SK-N-MC (cell line): ENCODE data around the gene TBC1D22B.

ENCODE experiments used
- DNase-seq: peaks from one replicate; pipeline ENCODE4 v3.0.0-alpha.2; 2011; ENCODE audit warnings: low read depth, low spot score
- H3K27ac ChIP-seq: fragments of 200-600 bp; sonication (generic); 2 replicates; pipeline ENCODE4 v1.5.1; 2016; ENCODE audit warnings: mixed run types
- H3K36me3 ChIP-seq: fragments of 200-600 bp; sonication (generic); 2 replicates; pipeline ENCODE4 v1.6.1; 2017; ENCODE audit warnings: antibody characterized with exemption, low read length, mixed read lengths; ENCODE audit not compliant: insufficient read depth
- H3K4me3 ChIP-seq: fragments of 200-600 bp; sonication (generic); 2 replicates; pipeline ENCODE4 v1.5.1; 2016
- H3K9ac ChIP-seq: fragments of 200-600 bp; sonication (generic); 2 replicates; pipeline ENCODE4 v1.8.0; 2017; ENCODE audit warnings: mixed run types, mixed read lengths; ENCODE audit not compliant: insufficient read length
- H3K9me3 ChIP-seq: fragments of 200-600 bp; sonication (generic); 2 replicates; pipeline ENCODE4 v1.6.1; 2017; ENCODE audit warnings: low read depth, mild to moderate bottlenecking, antibody characterized with exemption, low read length, moderate library complexity, mixed read lengths
- EZH2 ChIP-seq: fragments of 200-600 bp; sonication (generic); IDR thresholded peaks from one replicate; pipeline ENCODE4 v1.6.1; 2017; ENCODE audit warnings: antibody characterized with exemption
- FOXP2 ChIP-seq: optimal IDR thresholded peaks from 2 replicates; pipeline ENCODE3; 2011; ENCODE audit warnings: mild to moderate bottlenecking, moderate library complexity; ENCODE audit not compliant: insufficient read depth; ENCODE audit errors: extremely low read length, control extremely low read depth
- POLR2AphosphoS5 ChIP-seq: IDR thresholded peaks from 2 replicates; pipeline ENCODE4 v1.6.1; 2012; ENCODE audit warnings: mild to moderate bottlenecking, low read depth, low read length, borderline replicate concordance

The TBC1D22B gene

GRCh38 chr6:37257634-37258404, at the start of gene TBC1D22B, which contains the start of gene TMEM217:
Gene TBC1D22B, plus strand, starts transcription at chr6:37257772. Its CDS starts 146 bp downstream, at chr6:37257918.
Gene TMEM217, minus strand, starts transcription at chr6:37258144. Its CDS starts 39,114 bp downstream, at chr6:37219030.
- no peaks in the 10 kb centered on the region; the same call in 1 of the 2 replicates for H3K36me3 ChIP-seq
- no peaks in the 10 kb centered on the region for H3K9me3 ChIP-seq
- peak within 1 kb of the TSS; percentile 92 for H3K9ac ChIP-seq
- H3K27ac ChIP-seq: no peak within 1 kb of the TSS
- peak within 1 kb of the TSS; percentile 95 for H3K4me3 ChIP-seq
- DNase-seq: peak; percentile 58
- TF ChIP-seq FOXP2 (no peak), POLR2AphosphoS5 (peak; percentile 86)

- DNase-seq: no peak
- no peaks in the 10 kb centered on the region for H3K36me3 ChIP-seq
- no peak overlapping the region for H3K27ac ChIP-seq
- no peaks in the 10 kb centered on the region for H3K9me3 ChIP-seq
- TF ChIP-seq EZH2 (no peak), POLR2AphosphoS5 (no peak), FOXP2 (no peak)
- H3K4me3 ChIP-seq: no peak overlapping the region
- H3K9ac ChIP-seq: no peak overlapping the region
Measured at GRCh38 chr6:37207903-37208456, 49.6 kb upstream of the TBC1D22B start.

- no peak overlapping the region for H3K4me3 ChIP-seq
- TF ChIP-seq FOXP2 (no peak), POLR2AphosphoS5 (no peak), EZH2 (no peak)
- no peak overlapping the region for H3K27ac ChIP-seq
- DNase-seq: no peak
- no peak overlapping the region for H3K9ac ChIP-seq
- H3K9me3 ChIP-seq: no peaks in the 10 kb centered on the region
- no peaks in the 10 kb centered on the region for H3K36me3 ChIP-seq
Measured at GRCh38 chr6:37208793-37209192, 48.8 kb upstream of the TBC1D22B start.

GRCh38 chr6:37209461-37210205, 47.9 kb upstream of the TBC1D22B start:
- no peak for DNase-seq
- no peak overlapping the region for H3K27ac ChIP-seq
- H3K4me3 ChIP-seq: no peak overlapping the region
- no peak overlapping the region for H3K9ac ChIP-seq
- H3K9me3 ChIP-seq: no peaks in the 10 kb centered on the region
- H3K36me3 ChIP-seq: no peaks in the 10 kb centered on the region
- TF ChIP-seq POLR2AphosphoS5 (no peak), EZH2 (no peak), FOXP2 (no peak)

- no peaks in the 10 kb centered on the region for H3K9me3 ChIP-seq
- peak; percentile 77 for DNase-seq
- no peak overlapping the region for H3K9ac ChIP-seq
- H3K4me3 ChIP-seq: no peak overlapping the region
- TF ChIP-seq POLR2AphosphoS5 (no peak), EZH2 (no peak), FOXP2 (no peak)
- H3K27ac ChIP-seq: no peak overlapping the region
- H3K36me3 ChIP-seq: no peaks in the 10 kb centered on the region
Measured at GRCh38 chr6:37210313-37210968, 47.1 kb upstream of the TBC1D22B start.

GRCh38 chr6:37212268-37212667, 45.3 kb upstream of the TBC1D22B start:
- Histone ChIP-seq H3K36me3 (no peaks in the 10 kb centered on the region), H3K9me3 (no peaks in the 10 kb centered on the region), H3K27ac (no peak overlapping the region), H3K9ac (no peak overlapping the region), H3K4me3 (no peak overlapping the region)
- no peak for DNase-seq
- no peak for TF ChIP-seq EZH2
- no peak for TF ChIP-seq POLR2AphosphoS5
- TF ChIP-seq FOXP2: no peak

GRCh38 chr6:37218061-37218460, 39.5 kb upstream of the TBC1D22B start:
- no peaks in the 10 kb centered on the region; the same call in 1 of the 2 replicates for H3K9me3 ChIP-seq
- H3K4me3 ChIP-seq: no peak overlapping the region
- no peak overlapping the region for H3K27ac ChIP-seq
- no peaks in the 10 kb centered on the region for H3K36me3 ChIP-seq
- no peak for DNase-seq
- no peak for TF ChIP-seq POLR2AphosphoS5
- no peak for TF ChIP-seq FOXP2
- no peak for TF ChIP-seq EZH2
- H3K9ac ChIP-seq: no peak overlapping the region
